K562 (cell line): Measurements from ENCODE around the gene CFL1. TPM values are rescaled to one million over a fixed set of nuclear protein-coding genes. Genes with fewer than 3 reads are reported as not detected.
A peak's percentile ranks its signal among the peaks of the same experiment; 100 is the strongest.

ENCODE experiments used
- ATAC-seq: fragments of 200-7000 bp; cut with Tn5 transposase; 3 replicates; pipeline ENCODE4 v1.9.1; 2020; ENCODE audit warnings: moderate library complexity
- BruUV-seq: library from RNA; stranded (reverse); fragments of 400-500 nt; replicated peaks from 2 replicates; lab custom pipeline; 2021; lab: Mats Ljungman, UMichigan
- CTCF ChIA-PET: fragments of 300-600 bp; formaldehyde crosslinking; extraction: SDS; loops from one replicate; lab custom pipeline; 2021; ENCODE audit warnings: low intra/inter-chr PET ratio; lab: Yijun Ruan, JAX
- POLR2A ChIA-PET: fragments of 300-600, 350-650 bp; sonication (Branson Sonifier 250); formaldehyde crosslinking; extraction: SDS; loops from one replicate; lab custom pipeline; 2021; ENCODE audit warnings: antibody characterized with exemption, inconsistent platforms; lab: Yijun Ruan, JAX
- DNase-seq, 4 experiments: peaks; one replicate each; pipeline versions ENCODE4 v3.0.0 to v3.0.0-alpha.2; 2011 to 2018; ENCODE audit warnings: low spot score in 3 of 4, mixed read lengths in 3 of 4; ENCODE audit errors: extremely low read depth in 1 of 4
- FAIRE-seq: peaks from 2 replicates; lab custom pipeline; 2011; peaks lifted over from hg19 to GRCh38; lab: Jason Lieb, UNC
- H2AFZ ChIP-seq: 2 replicates; pipeline ENCODE4 v1.6.0; 2011; ENCODE audit warnings: low read depth, low read length, control low read depth, inconsistent platforms
- H3K27ac ChIP-seq: fragments of 200-600 bp; 3 replicates; pipeline ENCODE4 v1.8.0; 2011; ENCODE audit warnings: low read depth, mild to moderate bottlenecking, control low read depth, inconsistent platforms, low read length, moderate library complexity, mixed read lengths; ENCODE audit errors: extremely low read depth
- H3K27me3 ChIP-seq, 2 experiments: fragments of 300-600 bp in 1 of 2; 2 replicates in 1 of 2; 3 replicates in 1 of 2; pipeline versions ENCODE4 v1.6.0 to v1.8.0; 2011; ENCODE audit warnings: inconsistent platforms in 2 of 2, low read length in 2 of 2, mild to moderate bottlenecking in 1 of 2, mixed read lengths in 1 of 2, moderate library complexity in 1 of 2; ENCODE audit not compliant: control insufficient read depth in 2 of 2, insufficient read depth in 2 of 2
- H3K36me3 ChIP-seq: fragments of 300-600 bp; 3 replicates; pipeline ENCODE4 v1.8.0; 2011; ENCODE audit warnings: mild to moderate bottlenecking, low read length, inconsistent platforms; ENCODE audit not compliant: control insufficient read depth, insufficient read depth
- H3K4me1 ChIP-seq, 2 experiments: fragments of 200-600 bp in 1 of 2; replicated peaks in 1 of 2; 2 replicates in 1 of 2; 3 replicates in 1 of 2; pipeline versions ENCODE4 v1.5.1 to v1.8.0; 2011; ENCODE audit warnings: inconsistent platforms in 2 of 2, low read length in 2 of 2, mild to moderate bottlenecking in 1 of 2, mixed read lengths in 1 of 2, moderate library complexity in 1 of 2; ENCODE audit not compliant: control insufficient read depth in 2 of 2, insufficient read depth in 2 of 2
- H3K4me2 ChIP-seq: 2 replicates; pipeline ENCODE4 v1.6.1; 2011; ENCODE audit warnings: low read length, control low read depth, inconsistent platforms, mixed read lengths; ENCODE audit not compliant: insufficient read depth
- H3K4me3 ChIP-seq: fragments of 200-600 bp; sonication (generic), shearing (Covaris generic); 2 replicates; pipeline ENCODE4 v1.5.1; 2016; ENCODE audit warnings: control low read depth, inconsistent platforms
- H3K79me2 ChIP-seq: fragments of 200-600 bp; 3 replicates; pipeline ENCODE4 v1.8.0; 2011; ENCODE audit warnings: low read length, inconsistent platforms; ENCODE audit not compliant: control insufficient read depth, insufficient read depth
- H3K9ac ChIP-seq, 2 experiments: 2 replicates each; pipeline versions ENCODE4 v1.6.0 to v1.6.1; 2011; ENCODE audit warnings: low read depth in 2 of 2, low read length in 2 of 2, control low read depth in 1 of 2, inconsistent platforms in 1 of 2, mild to moderate bottlenecking in 1 of 2, mixed read lengths in 1 of 2; ENCODE audit not compliant: insufficient read depth in 1 of 2
- H3K9me1 ChIP-seq: one replicate; pipeline ENCODE4 v1.6.0; 2011; ENCODE audit warnings: inconsistent platforms, mild to moderate bottlenecking, low read length, moderate library complexity; ENCODE audit not compliant: control insufficient read depth, insufficient read depth
- H3K9me3 ChIP-seq: replicated peaks from 2 replicates; pipeline ENCODE4 v1.5.1; 2011; ENCODE audit warnings: low read depth, low read length, inconsistent platforms; ENCODE audit not compliant: control insufficient read depth, insufficient read depth
- H4K20me1 ChIP-seq: replicated peaks from 2 replicates; pipeline ENCODE4 v1.6.1; 2011; ENCODE audit warnings: low read length, inconsistent platforms, mixed read lengths; ENCODE audit not compliant: control insufficient read depth, insufficient read depth
- ARID2 ChIP-seq: fragments of 450-650 bp; IDR thresholded peaks from 2 replicates; pipeline ENCODE4 v1.6.1; 2017; ENCODE audit warnings: antibody characterized with exemption, mild to moderate bottlenecking
- SRSF7 ChIP-seq: fragments of 200-400 bp; formaldehyde crosslinking; optimal IDR thresholded peaks from 2 replicates; pipeline ENCODE3; 2017; ENCODE audit warnings: mild to moderate bottlenecking, low read depth, low read length
- STAT5B ChIP-seq: fragments of 250-450 bp; sonication (Bioruptor Pico); IDR thresholded peaks from 2 replicates; pipeline ENCODE4 v1.8.0; 2021; ENCODE audit warnings: mild to moderate bottlenecking, inconsistent platforms
- TCFL5 ChIP-seq: fragments of 250-450 bp; sonication (Bioruptor Pico); conservative IDR thresholded peaks from 2 replicates; pipeline ENCODE4 v1.6.1; 2021; ENCODE audit warnings: mild to moderate bottlenecking, moderate library complexity, matching md5 sums
- TGIF2 ChIP-seq: sonication (generic); formaldehyde crosslinking; IDR thresholded peaks from 2 replicates; pipeline ENCODE4 v1.8.1; 2022; ENCODE audit warnings: mild to moderate bottlenecking, missing genetic modification reagents, moderate library complexity
- ZNF232 ChIP-seq: sonication (generic); formaldehyde crosslinking; IDR thresholded peaks from 2 replicates; pipeline ENCODE4 v1.8.0; 2022; ENCODE audit warnings: mild to moderate bottlenecking, missing genetic modification reagents
- ZNF408 ChIP-seq: fragments of 250-450 bp; sonication (Bioruptor Pico); IDR thresholded peaks from 2 replicates; pipeline ENCODE4 v1.4.0; 2020; ENCODE audit warnings: low read depth, mild to moderate bottlenecking, moderate library complexity
- WGBS: fragments of 100-300 bp; shearing (Covaris generic); methylation state at CpG from one replicate; pipeline ENCODE4 v1.1.6; 2016; ENCODE audit warnings: low coverage, mixed read lengths; ENCODE audit not compliant: insufficient coverage; ENCODE audit errors: missing lambda C conversion rate; 5-methylcytosine and 5-hydroxymethylcytosine counted together
- in situ Hi-C: fragments of 300-500 bp; cut with MboI; formaldehyde crosslinking; loops from 4 replicates; pipeline ENCODE4 v1.15.0; 2018; ENCODE audit warnings: inconsistent platforms, mixed read lengths
- intact Hi-C: fragments of 100-400 bp; cut with micrococcal nuclease; formaldehyde crosslinking; loops from 2 replicates; pipeline ENCODE4 v1.14.2; 2022
- polyA plus RNA-seq, 8 experiments: library from polyadenylated mRNA; depleted of rRNA in 4 of 8; stranded (reverse) in 5 of 8; unstranded in 3 of 8; fragments of >200 nt; fragmentation: Nextera tagmentation in 2 of 8; fragmentation: Illumina TruSeq in 1 of 8; extraction: Ambion mirVana in 2 of 8; extraction: Trizol in 1 of 8; gene quantifications; 2 replicates each; pipeline versions ENCODE4 v1.2.1 to v1.2.3, GENCODE V29; 2011 to 2014; ENCODE audit warnings: inconsistent platforms in 1 of 8, missing spikeins in 1 of 8
- total RNA-seq, 7 experiments: library from RNA; depleted of rRNA in 6 of 7; stranded (reverse); fragments of >200 nt in 6 of 7; fragmentation: Illumina TruSeq in 2 of 7; extraction: Trizol in 2 of 7; gene quantifications; 2 replicates each; pipeline versions ENCODE4 v1.2.1 to v1.2.3, GENCODE V29; 2011 to 2021; ENCODE audit warnings: low replicate concordance in 1 of 7
- TF ChIP-seq, protein P1 (sequence below): sonication (generic); formaldehyde crosslinking; IDR thresholded peaks from 2 replicates; pipeline ENCODE4 v1.8.0; 2022; ENCODE audit warnings: missing genetic modification reagents, mild to moderate bottlenecking, moderate library complexity, borderline replicate concordance
- TF ChIP-seq, protein P2 (sequence below): sonication (generic); IDR thresholded peaks from 2 replicates; pipeline ENCODE4 v1.6.1; 2016
- TF ChIP-seq, protein P3 (sequence below): fragments of 450-650 bp; IDR thresholded peaks from 2 replicates; pipeline ENCODE4 v1.6.1; 2014; ENCODE audit warnings: low read depth, mild to moderate bottlenecking, moderate library complexity, borderline replicate concordance
- TF ChIP-seq, protein P4 (sequence below): fragments of 450-650 bp; formaldehyde crosslinking; conservative IDR thresholded peaks from 2 replicates; pipeline ENCODE4 v1.4.0; 2022; ENCODE audit warnings: mild to moderate bottlenecking, missing genetic modification characterization
- TF ChIP-seq, protein P5 (sequence below): fragments of 450-650 bp; formaldehyde crosslinking; IDR thresholded peaks from 2 replicates; pipeline ENCODE4 v1.4.0; 2020; ENCODE audit warnings: mild to moderate bottlenecking, mixed read lengths

CFL1 gene
- total and polyA plus RNA-seq, 9 of the 15 experiments (the other 6 are each of a cell fraction or from before 2014, with no cell fraction given): 105 to 1,101 (median 859) TPM

DNA sequence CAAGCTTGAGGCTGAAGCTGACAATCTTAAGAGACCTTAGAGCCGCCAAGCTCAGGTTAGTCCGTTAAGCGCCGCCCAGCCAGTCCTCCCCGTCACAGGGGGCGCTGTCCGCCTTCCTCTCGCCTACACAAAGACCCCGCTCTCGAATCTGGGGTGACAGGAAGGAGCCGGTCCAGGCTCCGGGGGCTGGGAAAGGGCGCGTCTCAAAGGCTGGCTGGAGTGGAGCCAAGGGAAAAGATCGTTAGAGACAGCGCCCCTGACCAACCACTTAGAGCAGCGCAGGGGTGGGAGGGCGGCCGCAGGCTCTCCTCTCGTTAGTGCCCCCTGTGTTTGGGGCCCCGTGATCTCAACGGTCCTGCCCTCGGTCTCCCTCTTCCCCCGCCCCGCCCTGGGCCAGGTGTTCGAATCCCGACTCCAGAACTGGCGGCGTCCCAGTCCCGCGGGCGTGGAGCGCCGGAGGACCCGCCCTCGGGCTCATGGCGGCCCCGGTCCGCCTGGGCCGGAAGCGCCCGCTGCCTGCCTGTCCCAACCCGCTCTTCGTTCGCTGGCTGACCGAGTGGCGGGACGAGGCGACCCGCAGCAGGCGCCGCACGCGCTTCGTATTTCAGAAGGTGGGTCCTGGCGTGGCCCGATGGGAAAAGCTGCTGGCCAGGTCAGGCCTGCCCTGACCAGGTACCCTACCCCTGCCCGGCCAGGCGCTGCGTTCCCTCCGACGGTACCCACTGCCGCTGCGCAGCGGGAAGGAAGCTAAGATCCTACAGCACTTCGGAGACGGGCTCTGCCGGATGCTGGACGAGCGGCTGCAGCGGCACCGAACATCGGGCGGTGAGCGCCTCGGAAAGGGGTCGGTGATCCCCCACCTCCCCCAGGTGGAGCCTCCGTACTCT lies 2.5 kb upstream of the CFL1 start, which contains the start of gene MUS81 (continued):
- TF ChIP-seq, protein P1, sequence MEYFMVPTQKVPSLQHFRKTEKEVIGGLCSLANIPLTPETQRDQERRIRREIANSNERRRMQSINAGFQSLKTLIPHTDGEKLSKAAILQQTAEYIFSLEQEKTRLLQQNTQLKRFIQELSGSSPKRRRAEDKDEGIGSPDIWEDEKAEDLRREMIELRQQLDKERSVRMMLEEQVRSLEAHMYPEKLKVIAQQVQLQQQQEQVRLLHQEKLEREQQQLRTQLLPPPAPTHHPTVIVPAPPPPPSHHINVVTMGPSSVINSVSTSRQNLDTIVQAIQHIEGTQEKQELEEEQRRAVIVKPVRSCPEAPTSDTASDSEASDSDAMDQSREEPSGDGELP: peak; percentile 86
- TF ChIP-seq, protein P2, sequence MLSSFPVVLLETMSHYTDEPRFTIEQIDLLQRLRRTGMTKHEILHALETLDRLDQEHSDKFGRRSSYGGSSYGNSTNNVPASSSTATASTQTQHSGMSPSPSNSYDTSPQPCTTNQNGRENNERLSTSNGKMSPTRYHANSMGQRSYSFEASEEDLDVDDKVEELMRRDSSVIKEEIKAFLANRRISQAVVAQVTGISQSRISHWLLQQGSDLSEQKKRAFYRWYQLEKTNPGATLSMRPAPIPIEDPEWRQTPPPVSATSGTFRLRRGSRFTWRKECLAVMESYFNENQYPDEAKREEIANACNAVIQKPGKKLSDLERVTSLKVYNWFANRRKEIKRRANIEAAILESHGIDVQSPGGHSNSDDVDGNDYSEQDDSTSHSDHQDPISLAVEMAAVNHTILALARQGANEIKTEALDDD: peak; percentile 55; the same call in 1 of the 2 replicates
- TF ChIP-seq TCFL5 (CRISPR knock-in tag): no peak

DNA sequence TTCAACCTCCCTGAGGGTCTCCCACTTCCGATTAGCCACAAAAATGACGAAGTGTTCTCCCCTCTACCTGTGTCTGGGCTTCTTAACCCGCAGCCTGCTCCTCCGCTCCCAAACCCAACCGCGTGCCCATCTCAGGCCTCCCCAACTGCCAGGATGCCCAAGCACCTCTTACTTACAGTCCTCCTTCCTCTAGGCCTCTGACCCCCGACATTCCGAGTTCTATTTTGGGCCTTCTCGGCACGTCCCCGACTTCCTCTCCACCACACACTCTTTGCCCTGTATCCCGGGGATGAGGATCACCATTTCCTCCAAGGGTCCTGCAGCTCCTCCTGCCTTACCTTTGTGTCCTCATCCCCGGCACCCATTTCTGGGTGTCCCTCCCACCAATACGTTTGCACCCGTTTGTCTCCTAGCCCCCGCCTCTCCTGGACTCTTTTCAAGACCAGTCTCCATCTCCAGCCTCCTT lies 1.9 kb upstream of the CFL1 start:
- H3K27ac ChIP-seq: peak overlapping the region; percentile 96
- ChIA-PET CTCF (interaction anchor here (0.9 to 1.1 kb wide), 3 partner anchors 28 to 130 kb away, joined by 3 read pairs; partner anchors contain the start of gene FIBP), POLR2A (interaction anchor here (0.6 to 5.6 kb wide), 32 partner anchors 9 to 663 kb away, joined by 3 to 151 read pairs (median 4); partner anchors contain the start of genes AP5B1, BANF1, CCDC85B and EIF1AD)
- ATAC-seq (no peak), FAIRE-seq (no peak), DNase-seq (no peak)
- no peaks in the 10 kb centered on the region for H3K9me3 ChIP-seq
- no TSS peak for BruUV-seq
- peaks cover 22% of the 10 kb centered on the region for H4K20me1 ChIP-seq
- H3K36me3 ChIP-seq: peaks cover 57% of the 10 kb centered on the region
- H3K4me2 ChIP-seq: peak overlapping the region; percentile 95
- peaks cover 11% of the 10 kb centered on the region for H3K9me1 ChIP-seq
- WGBS: 1% methylated on average over 13 of the region's 16 CpGs
- no peaks in the 10 kb centered on the region; a peak in 1 of 5 replicates for H3K27me3 ChIP-seq
- in situ Hi-C loops (no loop called here), intact Hi-C loops (loop anchor here (1.0 to 5.0 kb wide), 2 partner anchors 28 to 42 kb away; partner anchors contain the start of genes FIBP and FOSL1)
- peak overlapping the region; percentile 32 for H2AFZ ChIP-seq
- H3K9ac ChIP-seq: peak overlapping the region; percentile 99 to 100
- H3K4me3 ChIP-seq: peak overlapping the region; percentile 95
- H3K79me2 ChIP-seq: peaks cover 57% of the 10 kb centered on the region
- peaks cover 14 to 78% of the 10 kb centered on the region in 2 experiments for H3K4me1 ChIP-seq
- TF ChIP-seq, protein P3, sequence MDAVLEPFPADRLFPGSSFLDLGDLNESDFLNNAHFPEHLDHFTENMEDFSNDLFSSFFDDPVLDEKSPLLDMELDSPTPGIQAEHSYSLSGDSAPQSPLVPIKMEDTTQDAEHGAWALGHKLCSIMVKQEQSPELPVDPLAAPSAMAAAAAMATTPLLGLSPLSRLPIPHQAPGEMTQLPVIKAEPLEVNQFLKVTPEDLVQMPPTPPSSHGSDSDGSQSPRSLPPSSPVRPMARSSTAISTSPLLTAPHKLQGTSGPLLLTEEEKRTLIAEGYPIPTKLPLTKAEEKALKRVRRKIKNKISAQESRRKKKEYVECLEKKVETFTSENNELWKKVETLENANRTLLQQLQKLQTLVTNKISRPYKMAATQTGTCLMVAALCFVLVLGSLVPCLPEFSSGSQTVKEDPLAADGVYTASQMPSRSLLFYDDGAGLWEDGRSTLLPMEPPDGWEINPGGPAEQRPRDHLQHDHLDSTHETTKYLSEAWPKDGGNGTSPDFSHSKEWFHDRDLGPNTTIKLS: no peak; the same call in 1 of the 2 replicates
- TF ChIP-seq, protein P4, sequence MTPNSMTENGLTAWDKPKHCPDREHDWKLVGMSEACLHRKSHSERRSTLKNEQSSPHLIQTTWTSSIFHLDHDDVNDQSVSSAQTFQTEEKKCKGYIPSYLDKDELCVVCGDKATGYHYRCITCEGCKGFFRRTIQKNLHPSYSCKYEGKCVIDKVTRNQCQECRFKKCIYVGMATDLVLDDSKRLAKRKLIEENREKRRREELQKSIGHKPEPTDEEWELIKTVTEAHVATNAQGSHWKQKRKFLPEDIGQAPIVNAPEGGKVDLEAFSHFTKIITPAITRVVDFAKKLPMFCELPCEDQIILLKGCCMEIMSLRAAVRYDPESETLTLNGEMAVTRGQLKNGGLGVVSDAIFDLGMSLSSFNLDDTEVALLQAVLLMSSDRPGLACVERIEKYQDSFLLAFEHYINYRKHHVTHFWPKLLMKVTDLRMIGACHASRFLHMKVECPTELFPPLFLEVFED (CRISPR knock-in tag): peak; percentile 94; the same call in 1 of the 2 replicates
- TF ChIP-seq ARID2 (no peak), TGIF2 (CRISPR knock-in tag) (no peak), STAT5B (no peak), ZNF232 (CRISPR knock-in tag) (no peak), SRSF7 (no peak), ZNF408 (CRISPR knock-in tag) (no peak)
- TF ChIP-seq, protein P5, sequence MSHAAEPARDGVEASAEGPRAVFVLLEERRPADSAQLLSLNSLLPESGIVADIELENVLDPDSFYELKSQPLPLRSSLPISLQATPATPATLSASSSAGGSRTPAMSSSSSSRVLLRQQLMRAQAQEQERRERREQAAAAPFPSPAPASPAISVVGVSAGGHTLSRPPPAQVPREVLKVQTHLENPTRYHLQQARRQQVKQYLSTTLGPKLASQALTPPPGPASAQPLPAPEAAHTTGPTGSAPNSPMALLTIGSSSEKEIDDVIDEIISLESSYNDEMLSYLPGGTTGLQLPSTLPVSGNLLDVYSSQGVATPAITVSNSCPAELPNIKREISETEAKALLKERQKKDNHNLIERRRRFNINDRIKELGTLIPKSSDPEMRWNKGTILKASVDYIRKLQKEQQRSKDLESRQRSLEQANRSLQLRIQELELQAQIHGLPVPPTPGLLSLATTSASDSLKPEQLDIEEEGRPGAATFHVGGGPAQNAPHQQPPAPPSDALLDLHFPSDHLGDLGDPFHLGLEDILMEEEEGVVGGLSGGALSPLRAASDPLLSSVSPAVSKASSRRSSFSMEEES: no peak
